ENCODE measurements around the gene CDK13. TPM values are rescaled to one million over a fixed set of nuclear protein-coding genes. Genes with fewer than 3 reads are reported as not detected.
A peak's percentile ranks its signal among the peaks of the same experiment; 100 is the strongest.

Gene CDK13
- total and polyA plus RNA-seq, 9 of the 15 experiments (the other 6 are each of a cell fraction or from before 2014, with no cell fraction given): 9.8 to 46.1 (median 32.4) TPM

DNA sequence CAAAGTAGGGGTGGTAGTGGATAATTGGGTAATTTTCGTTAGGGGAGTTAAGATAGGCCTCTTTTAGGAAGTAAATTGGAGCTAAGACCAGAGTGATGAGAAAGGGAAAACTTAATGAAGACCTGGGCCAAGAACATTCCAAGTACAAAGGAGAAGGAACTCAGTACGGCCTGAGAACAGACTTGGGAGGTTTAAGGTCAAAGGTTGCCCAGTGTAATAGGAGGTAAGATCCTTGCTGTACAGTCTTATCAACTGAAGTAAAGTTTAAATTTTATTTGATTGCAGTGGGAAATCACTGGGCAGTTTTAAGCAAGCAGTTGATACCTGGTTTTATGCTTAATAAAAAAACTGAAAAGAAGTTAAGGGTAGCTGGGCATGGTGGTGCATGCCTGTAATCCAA, 108.0 kb downstream of the CDK13 start:
- Histone ChIP-seq H3K4me3 (no peak overlapping the region), H4K20me1 (replicated peaks; ENCODE audit: control insufficient read depth, insufficient read depth, low read length) (no peaks in the 10 kb centered on the region), H3K9ac (ENCODE audit: insufficient read depth in 1 of 2, low read depth in 2 of 2, low read length in 2 of 2) (no peak overlapping the region), H3K27me3 (ENCODE audit: control insufficient read depth in 2 of 2, insufficient read depth in 2 of 2, low read length in 2 of 2) (no peaks in the 10 kb centered on the region), H3K36me3 (ENCODE audit: control insufficient read depth, insufficient read depth, low read length) (peaks cover 25% of the 10 kb centered on the region; the same call in 2 of the 3 replicates), H2AFZ (ENCODE audit: low read depth, low read length) (no peak overlapping the region), H3K9me3 (replicated peaks; ENCODE audit: control insufficient read depth, insufficient read depth, low read depth, low read length) (no peaks in the 10 kb centered on the region), H3K79me2 (ENCODE audit: control insufficient read depth, insufficient read depth, low read length) (peaks cover 3% of the 10 kb centered on the region; the same call in 1 of the 3 replicates), H3K9me1 (ENCODE audit: control insufficient read depth, insufficient read depth, low read length) (no peaks in the 10 kb centered on the region), H3K4me1 (replicated peaks in 1 of 2; ENCODE audit: control insufficient read depth in 2 of 2, insufficient read depth in 2 of 2, low read length in 2 of 2) (peaks cover 0 to 17% of the 10 kb centered on the region in 2 experiments; a peak in 2 of 5 replicates), H3K4me2 (ENCODE audit: insufficient read depth, low read length) (no peak overlapping the region), H3K27ac (ENCODE audit: extremely low read depth, low read depth, low read length) (no peak overlapping the region)
- no TSS peak for BruUV-seq (replicated peaks)
- ChIA-PET CTCF (ENCODE audit: low intra/inter-chr PET ratio) (no interaction called here), POLR2A (interaction anchor here (1.2 kb wide), 2 partner anchors 22 kb away, joined by 3 to 4 read pairs; no protein-coding TSS in a partner anchor)
- no peak for DNase-seq (ENCODE audit: extremely low read depth in 1 of 4, low spot score in 3 of 4)
- WGBS (ENCODE audit: insufficient coverage, low coverage, missing lambda C conversion rate): 30% methylated on average over 2 of the region's 2 CpGs
- in situ Hi-C loops (cut with MboI) (loop anchor here (10.0 kb wide), 1 partner anchor 473 kb away; no protein-coding TSS in a partner anchor), intact Hi-C loops (cut with micrococcal nuclease) (loop anchor here (5.0 kb wide), 1 partner anchor 246 kb away; no protein-coding TSS in a partner anchor)
- peak; percentile 31; the same call in 1 of the 3 replicates for ATAC-seq
- no peak for FAIRE-seq
- TF ChIP-seq NR2C2 (CRISPR knock-in tag; IDR thresholded peaks at IDR 0.05): no peak
- 0 out of 2 replicates have a peak, but pooled peaks have one; percentile 19 for TF ChIP-seq NR2C2 (tag; IDR thresholded peaks at IDR 0.05)
- TF ChIP-seq NR2C1 (IDR thresholded peaks at IDR 0.05): peak; percentile 28; the same call in 1 of the 2 replicates
- TF ChIP-seq NR2C1 (tag; IDR thresholded peaks at IDR 0.05): peak; percentile 34; the same call in 1 of the 2 replicates
- no peak for TF ChIP-seq GABPB2 (CRISPR knock-in tag; conservative IDR thresholded peaks at IDR 0.05)

DNA sequence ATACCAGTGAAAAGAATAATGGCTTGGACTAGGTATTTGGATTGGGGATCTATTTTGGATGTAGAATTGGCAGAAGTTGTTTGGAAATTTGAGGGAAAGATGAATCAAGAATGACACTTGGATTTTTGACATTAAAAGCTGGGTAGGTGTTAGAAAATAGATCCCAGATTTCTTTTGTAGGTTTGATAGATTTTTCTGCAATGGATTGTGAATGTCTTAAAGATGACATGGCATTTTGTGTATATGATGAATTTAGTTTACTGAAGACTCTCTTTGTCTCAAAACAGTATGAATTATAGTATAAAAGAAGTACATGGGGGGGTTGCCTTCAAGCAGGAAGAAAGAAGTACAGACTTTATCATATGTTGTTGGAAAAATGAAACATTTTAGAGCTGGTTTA, 108.6 kb downstream of the CDK13 start:
- no TSS peak for BruUV-seq (replicated peaks)
- Histone ChIP-seq H3K79me2 (ENCODE audit: control insufficient read depth, insufficient read depth, low read length) (peaks cover 3% of the 10 kb centered on the region; the same call in 1 of the 3 replicates), H3K4me2 (ENCODE audit: insufficient read depth, low read length) (no peak overlapping the region), H3K9me3 (replicated peaks; ENCODE audit: control insufficient read depth, insufficient read depth, low read depth, low read length) (no peaks in the 10 kb centered on the region), H3K36me3 (ENCODE audit: control insufficient read depth, insufficient read depth, low read length) (peaks cover 29% of the 10 kb centered on the region; the same call in 2 of the 3 replicates), H3K27ac (ENCODE audit: extremely low read depth, low read depth, low read length) (peak overlapping the region; percentile 72; the same call in 2 of the 3 replicates), H3K9me1 (ENCODE audit: control insufficient read depth, insufficient read depth, low read length) (no peaks in the 10 kb centered on the region), H2AFZ (ENCODE audit: low read depth, low read length) (0 out of 2 replicates have a peak overlapping the region, but pooled peaks have one; percentile 17), H3K27me3 (ENCODE audit: control insufficient read depth in 2 of 2, insufficient read depth in 2 of 2, low read length in 2 of 2) (no peaks in the 10 kb centered on the region), H3K4me3 (no peak overlapping the region), H3K9ac (ENCODE audit: insufficient read depth in 1 of 2, low read depth in 2 of 2, low read length in 2 of 2) (no peak overlapping the region), H3K4me1 (replicated peaks in 1 of 2; ENCODE audit: control insufficient read depth in 2 of 2, insufficient read depth in 2 of 2, low read length in 2 of 2) (peaks cover 0 to 17% of the 10 kb centered on the region in 2 experiments; a peak in 2 of 5 replicates), H4K20me1 (replicated peaks; ENCODE audit: control insufficient read depth, insufficient read depth, low read length) (no peaks in the 10 kb centered on the region)
- ATAC-seq: peak; percentile 43; the same call in 1 of the 3 replicates
- FAIRE-seq: no peak
- in situ Hi-C loops (cut with MboI) (loop anchor here (10.0 kb wide), 1 partner anchor 474 kb away; no protein-coding TSS in a partner anchor), intact Hi-C loops (cut with micrococcal nuclease) (loop anchor here (5.0 kb wide), 1 partner anchor 246 kb away; no protein-coding TSS in a partner anchor)
- DNase-seq (ENCODE audit: extremely low read depth in 1 of 4, low spot score in 3 of 4): peak in 1 of 4 experiments; percentile 7
- POLR2A ChIA-PET: interaction anchor here (1.2 kb wide), 1 partner anchor 23 kb away, joined by 3 read pairs; no protein-coding TSS in a partner anchor
- CTCF ChIA-PET (ENCODE audit: low intra/inter-chr PET ratio): no interaction called here
